ENCODE results near the gene SORCS3.

The SORCS3 gene

GRCh38 chr10:104957178-104957841, 316.2 kb downstream of the SORCS3 start:
- Mint-ChIP-seq H3K4me1 (no peaks in the 10 kb centered on the region), H3K36me3 (ENCODE audit: low read depth) (no peaks in the 10 kb centered on the region), H3K27ac (no peak overlapping the region), H3K4me3 (no peak overlapping the region), H3K27me3 (ENCODE audit: low read depth, poor library complexity) (peaks cover 25% of the 10 kb centered on the region), H3K9me3 (peaks cover 9% of the 10 kb centered on the region)
- no peak for DNase-seq
- TF ChIP-seq CTCF (IDR thresholded peaks at IDR 0.05), result no peak

GRCh38 chr10:104966563-104967297, 325.6 kb downstream of the SORCS3 start:
- H3K27ac Mint-ChIP-seq, result no peak overlapping the region
- DNase-seq, result no peak
- no peaks in the 10 kb centered on the region for H3K36me3 Mint-ChIP-seq (ENCODE audit: low read depth)
- H3K9me3 Mint-ChIP-seq, result peaks cover 7% of the 10 kb centered on the region
- TF ChIP-seq CTCF (IDR thresholded peaks at IDR 0.05), result no peak
- no peak overlapping the region for H3K4me3 Mint-ChIP-seq
- H3K27me3 Mint-ChIP-seq (ENCODE audit: low read depth, poor library complexity), result peaks cover 4% of the 10 kb centered on the region
- H3K4me1 Mint-ChIP-seq, result no peaks in the 10 kb centered on the region

DNA sequence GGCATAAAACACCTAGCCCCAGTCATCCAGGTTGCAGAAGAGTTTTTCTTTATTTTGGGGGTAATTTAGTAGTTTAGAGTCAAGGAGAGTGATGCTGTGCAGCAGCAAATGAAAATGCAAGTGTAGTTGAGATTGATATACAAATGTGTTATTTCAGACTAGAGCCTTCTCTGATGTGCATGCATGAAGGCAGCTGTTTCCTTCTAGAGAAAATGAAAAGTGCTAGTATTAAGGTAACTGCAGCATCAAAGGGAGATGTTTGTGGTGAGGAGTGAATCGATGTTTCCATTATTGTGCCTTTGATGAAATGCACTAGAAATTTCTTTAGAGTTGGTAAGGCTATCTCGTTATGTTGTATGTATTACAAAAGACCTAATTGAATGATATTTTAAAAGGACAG, 339.3 kb downstream of the SORCS3 start:
- no peaks in the 10 kb centered on the region for H3K36me3 Mint-ChIP-seq (ENCODE audit: low read depth)
- no peak for TF ChIP-seq CTCF (IDR thresholded peaks at IDR 0.05)
- no peak overlapping the region for H3K4me3 Mint-ChIP-seq
- DNase-seq, result no peak
- peaks cover 4% of the 10 kb centered on the region for H3K9me3 Mint-ChIP-seq
- peaks cover 9% of the 10 kb centered on the region for H3K27me3 Mint-ChIP-seq (ENCODE audit: low read depth, poor library complexity)
- no peaks in the 10 kb centered on the region for H3K4me1 Mint-ChIP-seq
- no peak overlapping the region for H3K27ac Mint-ChIP-seq

- Mint-ChIP-seq H3K27me3 (ENCODE audit: low read depth, poor library complexity) (peaks cover 12% of the 10 kb centered on the region), H3K36me3 (ENCODE audit: low read depth) (no peaks in the 10 kb centered on the region), H3K27ac (no peak overlapping the region), H3K4me1 (no peaks in the 10 kb centered on the region), H3K4me3 (no peak overlapping the region), H3K9me3 (peaks cover 16% of the 10 kb centered on the region)
- DNase-seq, result no peak
- no peak for TF ChIP-seq CTCF (IDR thresholded peaks at IDR 0.05)
Measured at GRCh38 chr10:104981995-104982394, 340.9 kb downstream of the SORCS3 start.

- peaks cover 3% of the 10 kb centered on the region for H3K27me3 Mint-ChIP-seq (ENCODE audit: low read depth, poor library complexity)
- no peak overlapping the region for H3K27ac Mint-ChIP-seq
- no peak overlapping the region for H3K4me3 Mint-ChIP-seq
- no peaks in the 10 kb centered on the region for H3K4me1 Mint-ChIP-seq
- H3K9me3 Mint-ChIP-seq, result peaks cover 16% of the 10 kb centered on the region
- H3K36me3 Mint-ChIP-seq (ENCODE audit: low read depth), result no peaks in the 10 kb centered on the region
- no peak for DNase-seq
- TF ChIP-seq CTCF (IDR thresholded peaks at IDR 0.05), result no peak
Measured at GRCh38 chr10:104988686-104989085, 347.6 kb downstream of the SORCS3 start.

DNA sequence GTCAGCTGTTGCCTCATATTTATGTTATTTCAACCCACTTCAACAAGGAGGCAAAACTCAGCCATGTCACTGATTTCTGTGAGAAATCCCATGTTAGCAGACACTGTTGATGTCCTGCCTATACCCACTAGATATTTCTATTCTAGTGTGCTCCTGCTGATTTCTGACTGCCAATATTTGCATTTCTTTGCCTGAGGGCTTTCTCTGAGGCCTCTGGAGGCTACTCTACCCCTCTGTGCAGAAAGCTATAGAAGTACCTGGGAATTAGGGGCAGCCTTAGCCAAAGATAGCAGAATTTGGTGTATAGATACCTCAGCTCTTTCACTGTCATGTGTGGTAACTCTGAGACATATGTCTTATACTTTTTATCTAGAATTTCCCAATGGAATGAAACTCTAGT, 348.8 kb downstream of the SORCS3 start:
- Mint-ChIP-seq H3K9me3 (peaks cover 16% of the 10 kb centered on the region), H3K4me1 (no peaks in the 10 kb centered on the region), H3K27me3 (ENCODE audit: low read depth, poor library complexity) (peaks cover 3% of the 10 kb centered on the region), H3K36me3 (ENCODE audit: low read depth) (no peaks in the 10 kb centered on the region), H3K4me3 (no peak overlapping the region), H3K27ac (no peak overlapping the region)
- DNase-seq, result no peak
- no peak for TF ChIP-seq CTCF (IDR thresholded peaks at IDR 0.05)
